ENCODE results near the gene TNNI3K.

TNNI3K gene

DNA sequence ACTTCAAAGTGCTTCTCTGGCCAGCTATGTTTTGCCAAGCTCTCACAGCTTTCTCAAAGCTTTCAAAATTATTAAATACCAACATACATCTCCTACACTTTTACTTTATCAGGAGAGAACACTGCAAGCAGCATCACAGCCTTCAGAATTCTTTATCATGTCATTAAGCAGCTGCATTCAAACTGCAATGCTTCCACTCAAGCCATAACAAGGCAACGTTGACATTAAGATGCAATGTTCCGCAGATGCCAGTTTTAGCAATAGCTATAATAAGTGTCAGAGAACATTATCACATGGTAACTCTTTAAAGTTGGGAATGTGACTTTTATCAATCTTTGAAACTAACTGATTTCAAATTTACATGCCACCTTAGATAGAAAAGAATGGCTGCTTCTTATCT, 185.3 kb downstream of the TNNI3K start:
- Mint-ChIP-seq H3K4me1 (ENCODE audit: low read depth) (no peaks in the 10 kb centered on the region), H3K9me3 (no peaks in the 10 kb centered on the region), H3K36me3 (ENCODE audit: low read depth) (no peaks in the 10 kb centered on the region), H3K27me3 (ENCODE audit: low read depth) (no peaks in the 10 kb centered on the region), H3K27ac (no peak overlapping the region), H3K4me3 (no peak overlapping the region)
- no peak for DNase-seq (ENCODE audit: low spot score)

- no peaks in the 10 kb centered on the region for H3K27me3 Mint-ChIP-seq (ENCODE audit: low read depth)
- no peaks in the 10 kb centered on the region for H3K36me3 Mint-ChIP-seq (ENCODE audit: low read depth)
- no peak overlapping the region for H3K27ac Mint-ChIP-seq
- no peaks in the 10 kb centered on the region for H3K9me3 Mint-ChIP-seq
- H3K4me3 Mint-ChIP-seq = no peak overlapping the region
- no peaks in the 10 kb centered on the region for H3K4me1 Mint-ChIP-seq (ENCODE audit: low read depth)
- no peak for DNase-seq (ENCODE audit: low spot score)
Measured at GRCh38 chr1:74422421-74423292, 187.5 kb downstream of the TNNI3K start.

DNA sequence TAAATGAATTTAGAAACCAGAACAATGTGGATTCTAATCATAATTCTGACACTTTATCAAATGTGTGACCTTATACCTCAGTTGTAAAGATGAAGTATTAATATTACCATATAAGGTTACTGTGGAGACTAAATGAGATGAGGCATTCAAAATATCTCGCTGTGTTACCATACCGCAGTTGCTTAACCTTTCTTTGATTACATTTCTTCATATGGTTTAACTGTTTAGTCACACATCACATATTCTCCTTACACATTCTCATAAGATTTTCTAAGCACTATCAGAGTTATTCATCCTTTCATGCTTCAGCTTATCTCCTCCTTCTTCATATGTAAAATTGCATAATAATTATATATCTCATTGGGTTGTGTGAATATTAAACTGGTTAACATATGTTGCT, 188.3 kb downstream of the TNNI3K start:
- Mint-ChIP-seq H3K4me1 (ENCODE audit: low read depth) (no peaks in the 10 kb centered on the region), H3K27me3 (ENCODE audit: low read depth) (no peaks in the 10 kb centered on the region), H3K9me3 (no peaks in the 10 kb centered on the region), H3K36me3 (ENCODE audit: low read depth) (no peaks in the 10 kb centered on the region), H3K4me3 (no peak overlapping the region), H3K27ac (no peak overlapping the region)
- no peak for DNase-seq (ENCODE audit: low spot score)

- DNase-seq (ENCODE audit: low spot score) = no peak
- H3K36me3 Mint-ChIP-seq (ENCODE audit: low read depth) = no peaks in the 10 kb centered on the region
- H3K27ac Mint-ChIP-seq = no peak overlapping the region
- no peaks in the 10 kb centered on the region for H3K9me3 Mint-ChIP-seq
- no peaks in the 10 kb centered on the region for H3K4me1 Mint-ChIP-seq (ENCODE audit: low read depth)
- H3K27me3 Mint-ChIP-seq (ENCODE audit: low read depth) = no peaks in the 10 kb centered on the region
- H3K4me3 Mint-ChIP-seq = no peak overlapping the region
Measured at GRCh38 chr1:74425676-74426075, 190.5 kb downstream of the TNNI3K start.

- no peak overlapping the region for H3K4me3 Mint-ChIP-seq
- no peaks in the 10 kb centered on the region for H3K9me3 Mint-ChIP-seq
- no peak for DNase-seq (ENCODE audit: low spot score)
- no peaks in the 10 kb centered on the region for H3K27me3 Mint-ChIP-seq (ENCODE audit: low read depth)
- H3K4me1 Mint-ChIP-seq (ENCODE audit: low read depth) = no peaks in the 10 kb centered on the region
- H3K27ac Mint-ChIP-seq = no peak overlapping the region
- no peaks in the 10 kb centered on the region for H3K36me3 Mint-ChIP-seq (ENCODE audit: low read depth)
Measured at GRCh38 chr1:74426208-74426937, 191.2 kb downstream of the TNNI3K start.

DNA sequence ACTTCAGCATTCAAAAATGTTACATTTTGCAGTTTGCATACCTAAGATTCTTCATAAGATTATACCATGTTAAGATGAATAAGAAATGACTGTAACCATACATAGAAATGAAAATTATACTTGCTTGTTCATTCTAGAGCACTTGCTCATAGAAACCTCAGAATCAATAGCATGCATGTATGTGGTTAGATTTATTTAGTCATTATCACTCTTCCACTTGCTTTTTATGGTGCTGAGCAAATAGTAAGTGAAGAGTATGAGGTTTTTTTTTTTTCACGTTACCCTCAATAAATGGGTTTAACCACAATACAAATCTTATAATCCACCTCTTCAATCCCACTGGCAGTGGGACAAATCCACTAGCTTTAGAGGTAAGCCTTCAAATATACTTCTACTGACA, 192.5 kb downstream of the TNNI3K start:
- Mint-ChIP-seq H3K4me3 (no peak overlapping the region), H3K27me3 (ENCODE audit: low read depth) (no peaks in the 10 kb centered on the region)
- DNase-seq (ENCODE audit: low spot score) = no peak

GRCh38 chr1:74429580-74429979, 194.4 kb downstream of the TNNI3K start:
- Mint-ChIP-seq H3K36me3 (ENCODE audit: low read depth) (no peaks in the 10 kb centered on the region), H3K27me3 (ENCODE audit: low read depth) (no peaks in the 10 kb centered on the region), H3K4me3 (no peak overlapping the region), H3K4me1 (ENCODE audit: low read depth) (no peaks in the 10 kb centered on the region), H3K27ac (no peak overlapping the region), H3K9me3 (no peaks in the 10 kb centered on the region)
- no peak for DNase-seq (ENCODE audit: low spot score)

More for the DNA sequence above, 192.5 kb downstream of the TNNI3K start:
- no peaks in the 10 kb centered on the region for H3K4me1 Mint-ChIP-seq (ENCODE audit: low read depth)
- H3K9me3 Mint-ChIP-seq = no peaks in the 10 kb centered on the region
- H3K27ac Mint-ChIP-seq = no peak overlapping the region
- H3K36me3 Mint-ChIP-seq (ENCODE audit: low read depth) = no peaks in the 10 kb centered on the region

DNA sequence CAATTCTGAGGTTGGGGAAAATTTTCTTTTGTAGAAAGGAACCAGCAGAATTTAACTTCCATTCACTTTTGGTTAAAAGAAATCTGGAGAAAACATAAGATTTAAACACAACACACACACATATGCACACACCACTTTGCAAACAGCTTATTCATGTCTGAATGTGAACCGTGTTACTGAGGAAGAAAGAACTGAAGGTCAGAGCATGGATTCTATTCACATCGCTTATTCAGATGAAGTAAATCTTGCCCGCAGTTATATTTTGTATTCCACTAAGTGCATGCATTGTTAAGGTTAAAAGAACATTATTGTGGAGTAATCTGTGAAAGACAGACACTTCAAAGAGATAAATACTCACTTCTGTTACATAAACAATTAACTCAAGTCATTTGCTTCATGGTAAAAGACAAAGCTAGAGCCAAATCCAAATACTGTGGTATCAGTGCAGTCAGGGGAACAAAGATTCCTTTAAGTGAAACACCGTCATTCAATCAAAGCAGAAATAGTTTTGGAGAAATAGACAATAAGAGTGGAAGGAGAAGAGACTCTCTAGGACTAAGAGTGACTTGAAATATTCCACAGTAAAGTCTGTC, 195.3 kb downstream of the TNNI3K start:
- no peaks in the 10 kb centered on the region for H3K4me1 Mint-ChIP-seq (ENCODE audit: low read depth)
- no peaks in the 10 kb centered on the region for H3K27me3 Mint-ChIP-seq (ENCODE audit: low read depth)
- DNase-seq (ENCODE audit: low spot score) = no peak
- no peaks in the 10 kb centered on the region for H3K36me3 Mint-ChIP-seq (ENCODE audit: low read depth)
- H3K9me3 Mint-ChIP-seq = no peaks in the 10 kb centered on the region
- no peak overlapping the region for H3K27ac Mint-ChIP-seq
- H3K4me3 Mint-ChIP-seq = no peak overlapping the region

- Mint-ChIP-seq H3K27me3 (ENCODE audit: low read depth) (no peaks in the 10 kb centered on the region), H3K27ac (no peak overlapping the region), H3K36me3 (ENCODE audit: low read depth) (no peaks in the 10 kb centered on the region), H3K4me3 (no peak overlapping the region), H3K4me1 (ENCODE audit: low read depth) (no peaks in the 10 kb centered on the region), H3K9me3 (no peaks in the 10 kb centered on the region)
- no peak for DNase-seq (ENCODE audit: low spot score)
Measured at GRCh38 chr1:74431531-74431930, 196.3 kb downstream of the TNNI3K start.

DNA sequence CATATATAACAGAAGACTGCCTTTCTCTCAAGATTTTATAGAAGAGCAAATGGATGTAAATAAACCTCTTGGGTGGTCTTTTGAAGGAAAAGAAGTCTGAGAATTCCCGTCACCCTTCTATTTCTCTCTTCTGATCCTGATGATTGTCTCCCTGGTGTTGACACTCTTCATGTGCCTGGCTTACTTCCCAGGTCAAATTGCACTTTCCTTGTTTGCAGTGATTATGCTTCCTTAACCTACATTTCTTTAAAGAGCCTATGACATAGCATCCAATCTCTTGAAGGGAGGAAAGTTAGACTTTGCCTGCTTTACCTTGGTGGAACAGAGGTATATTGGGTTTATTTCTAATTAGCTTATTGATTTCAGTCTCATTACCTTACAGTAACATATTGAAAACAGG, 197.1 kb downstream of the TNNI3K start:
- Mint-ChIP-seq H3K27me3 (ENCODE audit: low read depth) (no peaks in the 10 kb centered on the region), H3K9me3 (no peaks in the 10 kb centered on the region), H3K36me3 (ENCODE audit: low read depth) (no peaks in the 10 kb centered on the region), H3K4me3 (no peak overlapping the region), H3K27ac (no peak overlapping the region), H3K4me1 (ENCODE audit: low read depth) (no peaks in the 10 kb centered on the region)
- no peak for DNase-seq (ENCODE audit: low spot score)

- Mint-ChIP-seq H3K27me3 (ENCODE audit: low read depth) (no peaks in the 10 kb centered on the region), H3K36me3 (ENCODE audit: low read depth) (no peaks in the 10 kb centered on the region), H3K4me3 (no peak overlapping the region), H3K27ac (no peak overlapping the region), H3K9me3 (no peaks in the 10 kb centered on the region), H3K4me1 (ENCODE audit: low read depth) (no peaks in the 10 kb centered on the region)
- no peak for DNase-seq (ENCODE audit: low spot score)
Measured at GRCh38 chr1:74434321-74434720, 199.1 kb downstream of the TNNI3K start.

DNA sequence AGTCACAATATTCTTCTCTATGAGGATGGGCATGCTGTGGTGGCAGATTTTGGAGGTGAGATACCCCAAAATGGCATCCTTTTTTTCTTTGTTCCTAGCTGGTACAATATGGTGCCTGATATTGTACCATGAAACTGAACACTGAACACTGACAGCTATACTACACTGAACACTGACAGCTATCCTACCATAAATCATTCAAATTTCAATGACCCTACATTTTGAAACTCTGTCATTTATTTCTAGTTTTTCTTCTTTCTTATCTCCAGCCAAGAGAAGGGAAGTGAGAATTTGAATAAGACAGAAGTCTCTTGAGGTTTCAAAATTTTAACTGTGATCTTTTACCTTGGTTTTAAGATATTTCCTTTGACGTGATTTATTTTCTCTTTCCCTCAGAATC, 200.9 kb downstream of the TNNI3K start:
- DNase-seq (ENCODE audit: low spot score) = no peak
- no peaks in the 10 kb centered on the region for H3K27me3 Mint-ChIP-seq (ENCODE audit: low read depth)
- no peak overlapping the region for H3K4me3 Mint-ChIP-seq
- no peak overlapping the region for H3K27ac Mint-ChIP-seq
- no peaks in the 10 kb centered on the region for H3K4me1 Mint-ChIP-seq (ENCODE audit: low read depth)
- H3K9me3 Mint-ChIP-seq = no peaks in the 10 kb centered on the region
- no peaks in the 10 kb centered on the region for H3K36me3 Mint-ChIP-seq (ENCODE audit: low read depth)

- Mint-ChIP-seq H3K9me3 (no peaks in the 10 kb centered on the region), H3K36me3 (ENCODE audit: low read depth) (no peaks in the 10 kb centered on the region), H3K4me3 (no peak overlapping the region), H3K27ac (no peak overlapping the region), H3K4me1 (ENCODE audit: low read depth) (no peaks in the 10 kb centered on the region), H3K27me3 (ENCODE audit: low read depth) (no peaks in the 10 kb centered on the region)
- DNase-seq (ENCODE audit: low spot score) = no peak
Measured at GRCh38 chr1:74437035-74437434, 201.8 kb downstream of the TNNI3K start.

GRCh38 chr1:74452035-74452434, 216.8 kb downstream of the TNNI3K start:
- Mint-ChIP-seq H3K4me3 (no peak overlapping the region), H3K9me3 (no peaks in the 10 kb centered on the region)

More at GRCh38 chr1:74452035-74452434, 216.8 kb downstream of the TNNI3K start:
- no peak for DNase-seq (ENCODE audit: low spot score)
- H3K4me1 Mint-ChIP-seq (ENCODE audit: low read depth) = no peaks in the 10 kb centered on the region
- H3K27me3 Mint-ChIP-seq (ENCODE audit: low read depth) = no peaks in the 10 kb centered on the region
- no peaks in the 10 kb centered on the region for H3K36me3 Mint-ChIP-seq (ENCODE audit: low read depth)
- H3K27ac Mint-ChIP-seq = no peak overlapping the region

Measured in T-helper 2 cell treated with Interferon-gamma antibody and Interleukin-4, amounts not matched to agents 5 μg/mL and 100 μg/mL, for 36 hours (primary cell).